ENCODE measurements around the gene KCNA5.

The KCNA5 gene

DNA sequence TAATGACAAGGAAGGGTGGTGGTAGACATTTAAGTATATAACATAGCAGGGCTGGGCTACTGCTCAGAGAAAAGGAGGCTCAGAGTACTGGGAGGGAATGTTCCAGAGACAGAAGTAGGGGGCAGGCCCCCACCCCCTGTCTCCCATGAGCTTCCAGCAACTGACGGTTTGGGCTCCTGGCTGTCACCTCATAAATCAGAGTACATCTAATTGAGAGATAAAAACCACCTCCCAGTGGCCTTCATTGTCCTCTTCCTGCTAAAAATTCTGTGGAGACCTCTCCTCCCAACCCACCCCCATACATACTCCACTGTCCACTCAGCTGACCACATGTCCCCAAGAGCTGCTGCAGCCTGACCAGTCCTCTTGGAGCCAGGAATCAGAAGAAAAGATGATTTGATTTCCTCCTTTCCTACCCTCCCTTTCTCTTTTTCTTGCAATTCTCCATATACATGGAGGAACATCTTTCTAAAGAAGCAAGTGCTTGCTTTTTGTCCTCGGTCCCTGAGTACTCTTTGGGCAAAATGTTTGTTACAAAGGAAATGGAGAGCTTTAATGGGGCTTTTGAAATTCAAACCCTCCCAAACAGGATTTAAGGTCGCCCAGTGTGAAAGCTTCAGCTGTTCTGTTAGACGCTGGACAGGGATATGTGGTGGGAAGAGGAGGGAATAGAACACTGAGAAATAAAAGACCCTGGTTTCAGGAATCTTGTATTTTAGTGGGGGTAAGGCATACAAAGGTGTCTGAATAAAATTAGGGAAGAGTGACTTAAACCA is 16.4 kb upstream of the KCNA5 start:
- DNase-seq (ENCODE audit: low read depth in 2 of 2) = no peak

DNA sequence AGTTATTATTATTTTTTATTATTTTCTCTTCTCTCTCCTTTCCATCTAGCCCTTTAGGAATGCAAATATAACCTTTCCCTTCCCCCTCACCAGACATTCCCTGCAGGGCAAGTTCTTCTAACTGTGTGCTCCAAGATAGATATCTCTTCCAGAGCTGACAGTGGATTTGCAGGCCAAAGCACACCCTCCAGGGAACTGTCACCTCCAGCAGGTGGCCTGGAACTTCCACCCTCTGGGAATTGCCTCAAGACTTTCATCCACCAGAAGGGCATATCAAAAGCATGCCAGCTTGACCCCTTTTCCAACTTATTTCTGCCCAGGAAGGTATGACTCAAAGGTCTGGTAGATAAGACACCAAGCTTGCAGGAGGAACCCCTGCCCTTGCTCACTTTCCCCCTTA is 13.6 kb upstream of the KCNA5 start:
- no peak for DNase-seq (ENCODE audit: low read depth in 2 of 2)

DNA sequence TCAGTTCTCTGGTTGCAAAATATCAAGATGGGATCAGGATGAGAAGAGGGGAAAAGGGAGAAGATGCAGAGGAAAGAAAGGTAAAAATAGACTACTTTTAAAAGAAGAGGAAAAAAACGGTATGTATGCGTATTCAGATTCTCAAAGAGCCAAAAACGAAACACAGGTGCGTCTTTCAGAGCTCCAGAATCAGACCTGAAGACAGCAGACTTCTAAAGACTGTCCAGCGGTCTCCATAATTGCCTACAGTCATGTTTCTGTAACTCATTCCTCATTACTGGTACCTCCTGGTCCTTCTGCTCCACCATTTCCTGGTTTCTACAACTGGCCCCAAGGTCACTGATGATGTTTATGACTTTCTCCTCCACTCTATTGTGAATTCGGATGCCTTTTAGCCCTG is 12.4 kb upstream of the KCNA5 start:
- DNase-seq (ENCODE audit: low read depth in 2 of 2) = no peak

DNA sequence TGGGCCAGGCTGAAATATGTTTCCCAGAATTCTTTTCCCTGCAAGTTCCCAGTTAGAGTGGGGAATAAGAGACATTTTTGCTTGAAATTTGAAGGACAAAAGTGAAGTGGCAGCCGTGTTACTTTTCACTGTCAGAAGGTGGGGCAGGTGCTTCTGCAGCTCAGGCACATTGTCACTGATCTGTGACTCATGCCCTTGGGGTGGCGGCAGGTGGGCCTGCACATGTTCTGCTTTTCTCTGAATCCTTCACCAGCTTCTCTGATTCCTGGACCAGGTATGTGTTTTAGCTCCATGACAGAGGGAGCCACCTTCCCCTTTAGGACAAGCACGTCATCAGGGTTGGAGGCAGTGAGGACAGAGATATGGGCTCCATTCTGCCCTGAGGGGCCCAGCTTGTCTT is 11.7 kb upstream of the KCNA5 start:
- no peak for DNase-seq (ENCODE audit: low read depth in 2 of 2)

DNA sequence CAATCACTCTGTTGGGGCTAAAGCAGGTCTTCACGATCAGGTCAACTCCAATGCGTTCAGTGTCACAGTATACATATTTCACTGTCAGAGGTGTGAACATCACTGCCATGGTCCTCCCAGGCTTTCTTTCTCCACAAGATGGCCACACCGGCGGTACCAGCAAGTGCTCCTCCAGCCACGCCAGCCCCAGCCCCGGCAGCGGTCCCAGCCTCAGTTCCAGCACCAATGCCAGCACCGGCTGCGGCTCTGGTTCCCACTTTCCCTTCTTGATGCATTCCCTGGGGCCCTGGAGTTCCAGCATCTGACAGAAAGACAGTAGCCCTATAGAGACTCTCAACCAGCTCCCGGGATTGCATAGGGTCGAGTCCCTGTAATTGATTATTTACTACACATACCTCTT is 10.9 kb upstream of the KCNA5 start:
- no peak for DNase-seq (ENCODE audit: low read depth in 2 of 2)

DNA sequence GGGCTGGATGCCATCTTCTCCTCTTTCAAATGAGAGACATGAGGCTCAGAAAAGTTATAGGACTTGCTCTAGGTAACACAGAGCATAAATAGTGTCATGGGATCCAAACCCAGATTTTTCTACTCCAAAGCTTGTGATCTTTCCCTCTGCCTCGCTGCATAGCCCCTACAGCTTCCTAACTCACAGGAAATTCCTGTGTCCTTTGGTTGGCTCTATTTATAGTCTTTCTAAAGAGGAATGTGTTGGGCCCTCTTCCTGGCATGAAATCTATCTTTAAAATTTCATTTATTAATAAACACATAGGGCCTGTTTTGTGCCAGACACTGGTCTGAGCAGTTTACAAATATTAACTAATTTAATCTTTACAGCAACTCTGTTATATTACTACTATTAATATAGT is 9.8 kb upstream of the KCNA5 start:
- DNase-seq (ENCODE audit: low read depth in 2 of 2) = no peak

DNA sequence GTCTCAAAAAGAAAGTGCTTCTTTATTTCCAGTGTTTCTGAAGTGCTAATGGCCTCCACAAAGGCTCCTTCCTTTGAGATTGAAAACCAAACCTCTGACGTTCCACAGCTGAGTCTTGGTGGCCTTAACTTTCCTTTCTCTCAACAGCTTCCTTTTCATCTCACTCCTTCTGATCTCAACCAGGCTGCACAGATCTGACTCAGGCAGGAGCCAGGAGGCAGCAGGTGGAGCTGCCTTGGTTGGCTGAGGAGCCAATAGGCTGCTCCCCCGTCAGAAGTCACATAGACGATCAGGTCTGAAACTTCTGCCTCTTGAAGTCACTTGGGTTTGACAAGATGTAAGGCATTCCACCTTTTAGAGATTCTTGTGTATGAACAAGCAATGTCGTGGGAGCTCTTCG is 9.1 kb upstream of the KCNA5 start:
- DNase-seq (ENCODE audit: low read depth in 2 of 2) = no peak

DNA sequence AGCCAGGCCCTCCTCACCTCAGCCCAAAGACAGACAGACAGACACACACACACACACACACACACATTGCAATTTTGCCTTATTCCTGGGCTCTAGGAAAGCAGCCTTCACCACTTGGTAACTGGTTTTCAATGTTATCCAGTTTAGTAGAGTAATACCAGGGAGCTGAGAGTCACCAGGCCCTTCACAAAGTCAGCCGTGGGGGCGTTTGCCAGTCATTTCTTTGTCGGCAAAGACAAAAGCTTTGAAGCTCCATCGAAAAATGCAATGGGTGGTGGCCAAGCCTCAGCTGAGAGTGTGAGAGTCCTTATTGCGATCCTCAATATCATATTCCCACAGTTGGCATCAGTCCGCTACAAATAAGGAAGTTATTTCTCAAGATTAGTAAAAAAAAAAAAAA is 8.1 kb upstream of the KCNA5 start:
- DNase-seq (ENCODE audit: low read depth in 2 of 2) = no peak

DNA sequence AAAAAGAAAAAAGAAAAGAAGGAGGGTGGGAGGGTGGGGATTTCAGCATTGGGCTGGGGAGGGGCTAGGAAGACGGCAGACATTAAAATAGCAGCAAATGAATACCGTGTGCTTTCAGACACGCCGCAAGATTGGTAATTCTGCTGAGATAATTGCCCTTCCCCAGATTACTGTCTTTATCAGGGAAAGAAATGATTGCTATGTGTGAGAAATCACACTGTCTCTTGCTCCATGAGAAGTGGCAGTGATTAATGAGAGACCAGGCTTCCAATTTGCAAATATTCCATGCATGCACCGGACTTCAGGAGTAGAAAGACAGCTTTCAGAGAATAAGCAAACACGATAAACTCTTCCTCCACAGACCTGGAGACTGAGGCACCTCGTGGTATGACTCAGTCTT is 7.6 kb upstream of the KCNA5 start:
- DNase-seq (ENCODE audit: low read depth in 2 of 2) = no peak

DNA sequence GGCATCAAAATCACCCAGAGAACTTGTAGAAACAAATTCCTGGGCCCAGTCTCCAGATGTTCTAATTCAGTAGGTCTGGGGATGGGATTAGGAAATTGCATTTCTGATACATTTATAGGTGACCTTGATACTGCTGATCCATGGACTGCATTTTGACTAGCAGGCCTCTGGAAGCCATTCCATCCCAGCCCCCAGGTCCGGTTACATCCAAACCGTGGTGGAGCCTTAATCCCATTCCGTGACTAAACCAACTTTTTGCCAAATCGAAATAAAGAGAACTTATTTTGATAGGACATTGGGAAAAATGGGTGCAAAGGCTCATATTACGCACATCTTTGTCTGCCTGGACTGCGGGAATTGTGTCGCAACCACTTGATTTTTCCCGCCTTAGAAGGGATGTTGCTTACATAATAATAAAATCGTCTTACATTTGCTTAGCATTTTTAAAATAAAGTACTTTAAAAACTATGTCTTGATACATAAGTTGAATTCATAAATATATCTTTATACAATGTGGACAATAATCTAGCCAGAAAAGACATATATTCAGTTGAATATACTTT is 5.8 kb upstream of the KCNA5 start:
- DNase-seq (ENCODE audit: low read depth in 2 of 2) = no peak

DNA sequence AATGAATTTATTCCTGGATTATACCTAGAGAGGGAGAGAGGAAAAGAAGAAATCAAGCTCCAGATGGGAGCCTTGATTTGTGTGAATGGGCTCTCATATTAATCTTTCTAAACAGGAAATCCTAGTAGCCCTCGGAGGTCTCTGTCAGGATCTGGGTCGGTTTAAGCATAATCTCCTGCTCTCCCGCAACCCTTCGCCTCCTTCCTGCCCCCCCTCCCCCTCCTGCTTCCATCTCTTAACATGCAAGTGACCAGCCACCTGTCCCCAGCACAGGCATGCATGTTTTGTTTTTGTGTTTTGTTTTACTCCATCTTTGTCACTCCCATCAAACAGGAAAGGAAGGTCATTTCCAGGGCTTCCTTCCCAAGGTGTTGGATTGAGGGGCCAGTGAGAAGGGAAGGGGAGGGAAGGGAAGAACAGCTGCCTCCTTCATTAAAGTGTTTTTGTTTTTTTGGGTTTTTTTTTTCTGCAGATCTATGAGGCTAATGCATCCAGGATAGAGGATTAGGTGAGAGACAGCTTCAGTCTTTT is 4.8 kb upstream of the KCNA5 start:
- no peak for DNase-seq (ENCODE audit: low read depth in 2 of 2)

DNA sequence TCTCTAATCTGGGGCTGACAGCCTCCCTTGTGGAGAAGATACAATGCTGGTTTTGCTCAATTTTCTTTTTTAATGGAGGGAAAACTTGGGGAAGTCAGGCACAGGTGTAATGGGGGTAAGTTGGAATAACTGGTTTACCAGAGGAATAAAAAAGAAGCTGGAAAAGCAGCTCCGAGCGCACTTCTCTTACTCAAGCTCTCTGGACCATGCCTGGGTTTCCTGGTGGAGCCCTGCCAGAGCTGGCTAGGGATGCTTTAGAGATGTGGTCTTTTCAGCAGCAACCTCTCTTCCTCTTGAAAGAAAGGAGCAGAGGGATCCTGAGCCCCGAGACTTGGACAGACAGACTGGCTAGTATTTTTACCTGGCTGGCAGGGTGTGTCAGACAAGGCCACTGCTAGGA is 3.9 kb upstream of the KCNA5 start:
- no peak for DNase-seq (ENCODE audit: low read depth in 2 of 2)

DNA sequence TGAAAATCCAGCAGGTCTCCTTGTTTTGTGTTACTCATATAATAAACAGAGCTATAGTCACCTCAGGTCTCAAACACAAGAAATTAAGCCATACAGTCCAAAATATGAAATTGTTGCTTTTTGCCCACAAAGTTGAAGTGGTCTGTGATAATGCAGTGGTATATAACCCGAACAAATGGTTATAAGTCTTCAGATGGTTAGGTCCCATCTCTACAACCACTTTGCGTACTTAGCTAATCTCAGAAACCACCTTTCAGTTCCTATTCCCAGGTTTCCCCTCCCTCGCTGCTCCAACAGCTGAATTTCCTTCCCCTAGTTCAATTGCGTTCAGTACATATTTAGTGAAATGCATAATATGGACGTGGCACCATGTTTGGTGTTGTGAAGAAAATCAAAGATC is 3.3 kb upstream of the KCNA5 start:
- no peak for DNase-seq (ENCODE audit: low read depth in 2 of 2)

DNA sequence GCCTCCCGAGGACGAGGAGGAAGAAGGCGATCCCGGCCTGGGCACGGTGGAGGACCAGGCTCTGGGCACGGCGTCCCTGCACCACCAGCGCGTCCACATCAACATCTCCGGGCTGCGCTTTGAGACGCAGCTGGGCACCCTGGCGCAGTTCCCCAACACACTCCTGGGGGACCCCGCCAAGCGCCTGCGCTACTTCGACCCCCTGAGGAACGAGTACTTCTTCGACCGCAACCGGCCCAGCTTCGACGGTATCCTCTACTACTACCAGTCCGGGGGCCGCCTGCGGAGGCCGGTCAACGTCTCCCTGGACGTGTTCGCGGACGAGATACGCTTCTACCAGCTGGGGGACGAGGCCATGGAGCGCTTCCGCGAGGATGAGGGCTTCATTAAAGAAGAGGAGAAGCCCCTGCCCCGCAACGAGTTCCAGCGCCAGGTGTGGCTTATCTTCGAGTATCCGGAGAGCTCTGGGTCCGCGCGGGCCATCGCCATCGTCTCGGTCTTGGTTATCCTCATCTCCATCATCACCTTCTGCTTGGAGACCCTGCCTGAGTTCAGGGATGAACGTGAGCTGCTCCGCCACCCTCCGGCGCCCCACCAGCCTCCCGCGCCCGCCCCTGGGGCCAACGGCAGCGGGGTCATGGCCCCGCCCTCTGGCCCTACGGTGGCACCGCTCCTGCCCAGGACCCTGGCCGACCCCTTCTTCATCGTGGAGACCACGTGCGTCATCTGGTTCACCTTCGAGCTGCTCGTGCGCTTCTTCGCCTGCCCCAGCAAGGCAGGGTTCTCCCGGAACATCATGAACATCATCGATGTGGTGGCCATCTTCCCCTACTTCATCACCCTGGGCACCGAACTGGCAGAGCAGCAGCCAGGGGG is 979 bp downstream of the KCNA5 start:
- DNase-seq (ENCODE audit: low read depth in 2 of 2) = no peak

DNA sequence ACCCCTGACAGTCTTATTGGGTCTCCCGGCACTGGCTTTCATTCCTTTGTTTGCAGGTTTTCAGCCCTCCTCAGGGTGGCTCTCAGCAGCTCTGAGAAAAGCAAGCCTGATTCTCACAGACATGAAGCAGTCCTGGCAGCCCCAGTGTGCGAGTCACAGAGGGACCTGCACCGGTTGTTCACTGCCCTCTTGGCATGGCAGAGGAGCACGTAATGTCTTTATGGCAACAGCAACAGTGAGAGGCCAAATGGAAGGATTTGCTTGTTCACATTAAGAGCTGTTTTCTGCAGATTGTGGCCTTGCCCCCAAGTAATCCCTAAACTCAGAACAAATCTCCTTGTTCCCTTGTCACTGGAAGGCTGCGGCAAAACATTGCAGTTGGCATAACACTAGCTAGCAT is 3.4 kb downstream of the KCNA5 start:
- DNase-seq (ENCODE audit: low read depth in 2 of 2) = no peak

DNA sequence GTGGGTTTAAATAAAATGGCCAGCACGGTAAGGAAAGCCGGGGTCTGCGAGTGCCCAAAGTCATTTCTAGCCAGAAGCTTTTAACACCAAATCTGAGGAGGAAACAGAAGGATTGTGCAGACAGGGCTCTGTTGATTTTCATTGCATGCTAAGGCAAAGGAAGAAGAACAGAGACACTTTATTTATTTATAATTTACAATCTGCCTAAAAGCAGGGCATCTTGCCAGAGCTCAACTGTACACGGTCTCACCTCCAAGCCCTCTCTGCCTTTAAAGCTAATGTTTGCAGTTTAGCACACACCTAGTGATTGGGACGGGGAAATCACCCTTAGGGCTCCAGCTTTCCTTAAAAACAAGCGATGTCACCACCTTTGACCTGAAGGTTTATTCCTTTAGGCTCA is 4.0 kb downstream of the KCNA5 start:
- DNase-seq (ENCODE audit: low read depth in 2 of 2) = no peak

DNA sequence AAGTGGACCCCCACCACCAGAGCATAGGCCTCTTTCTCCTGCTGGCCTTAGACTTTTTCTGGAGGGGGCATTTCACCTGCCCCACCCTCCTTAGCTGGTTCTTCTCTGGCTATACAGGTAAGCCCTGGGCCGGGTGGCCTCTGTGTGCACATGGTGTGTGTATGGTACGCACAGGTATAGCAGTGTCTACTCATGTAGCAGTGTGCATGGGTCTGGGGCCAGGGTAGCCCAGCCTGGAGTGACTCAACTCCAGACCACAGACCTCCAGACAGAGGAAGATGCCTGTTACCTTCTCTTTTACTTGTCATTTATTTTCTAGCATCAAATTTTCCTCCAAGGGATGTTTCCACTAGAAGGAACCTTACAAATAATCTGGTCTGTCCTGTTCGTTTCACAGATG is 6.9 kb downstream of the KCNA5 start:
- no peak for DNase-seq (ENCODE audit: low read depth in 2 of 2)

DNA sequence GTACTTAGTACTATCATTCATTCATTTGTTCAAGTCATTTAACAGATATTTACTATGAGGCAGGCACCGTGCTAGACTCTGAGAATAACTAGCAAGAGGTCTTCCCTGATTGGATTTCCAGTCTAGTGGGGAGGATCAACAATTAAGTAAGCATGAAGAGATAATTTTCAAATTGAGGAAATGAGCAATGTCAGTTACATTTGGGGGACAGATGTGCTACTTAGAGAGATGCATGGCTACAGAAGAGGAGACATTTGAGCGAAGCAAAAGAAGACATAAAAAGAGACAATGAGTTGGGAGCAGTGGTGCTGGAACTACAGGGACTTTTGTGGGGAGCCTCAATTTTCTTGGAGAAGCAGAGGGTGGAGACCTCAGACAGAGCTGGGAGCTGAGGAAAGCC is 7.7 kb downstream of the KCNA5 start:
- no peak for DNase-seq (ENCODE audit: low read depth in 2 of 2)

DNA sequence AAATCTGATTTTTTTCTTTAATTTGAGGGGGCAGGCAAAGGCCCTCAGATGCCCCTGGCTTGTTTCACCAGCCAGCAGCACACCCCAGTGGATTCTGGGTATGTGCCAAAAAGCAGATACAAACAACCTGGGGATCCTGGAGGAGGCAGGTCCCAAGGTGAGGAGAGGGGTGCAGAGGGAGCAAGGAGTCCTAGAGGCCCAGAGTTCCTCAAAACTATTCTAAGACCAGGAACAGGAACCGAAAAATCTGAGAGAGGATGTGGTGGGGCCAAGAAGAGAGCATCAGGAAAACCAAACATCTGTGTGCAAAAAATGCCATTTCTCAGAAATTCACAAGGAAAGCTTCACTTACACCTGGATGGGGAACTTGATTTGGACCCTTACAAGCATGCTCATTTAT is 8.2 kb downstream of the KCNA5 start:
- no peak for DNase-seq (ENCODE audit: low read depth in 2 of 2)

DNA sequence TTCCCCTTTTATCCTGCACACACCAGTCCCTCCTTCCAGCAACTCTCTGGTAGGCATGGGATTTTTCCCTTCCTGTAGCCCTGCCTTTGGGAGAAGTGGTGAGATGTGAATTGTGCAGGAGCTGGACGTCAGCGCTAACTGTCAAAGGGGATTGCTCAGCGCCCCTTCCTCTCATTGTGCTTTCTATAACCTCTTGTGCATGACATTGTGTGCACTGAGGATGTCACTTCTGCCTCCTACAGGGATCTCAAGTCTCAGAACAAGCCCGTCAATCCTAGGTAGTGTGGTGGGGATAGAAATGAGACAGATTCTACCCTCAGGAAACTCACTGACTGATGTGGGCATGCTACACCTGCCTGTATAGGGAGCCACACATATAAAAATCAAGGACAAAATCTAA is 8.7 kb downstream of the KCNA5 start:
- no peak for DNase-seq (ENCODE audit: low read depth in 2 of 2)

DNA sequence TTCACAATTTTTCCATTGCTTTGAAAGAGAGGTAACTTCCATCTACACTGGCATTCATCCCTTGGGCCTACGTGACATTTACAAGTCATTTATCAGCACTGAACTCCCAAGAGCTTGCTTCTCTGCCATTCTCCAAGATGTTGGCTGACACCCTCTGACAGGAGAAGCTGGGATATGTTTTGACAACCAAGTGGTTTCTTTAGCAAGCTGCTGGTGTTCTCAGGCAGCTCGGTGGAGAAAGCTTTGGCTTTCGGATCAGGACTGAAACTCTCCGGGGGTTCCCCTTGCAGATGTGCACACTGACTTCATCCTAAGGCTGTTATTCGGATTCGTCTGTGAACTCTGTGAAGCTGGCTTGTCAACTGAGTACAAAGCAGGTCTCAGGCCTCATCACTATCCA is 15.7 kb downstream of the KCNA5 start:
- DNase-seq (ENCODE audit: low read depth in 2 of 2) = no peak

DNA sequence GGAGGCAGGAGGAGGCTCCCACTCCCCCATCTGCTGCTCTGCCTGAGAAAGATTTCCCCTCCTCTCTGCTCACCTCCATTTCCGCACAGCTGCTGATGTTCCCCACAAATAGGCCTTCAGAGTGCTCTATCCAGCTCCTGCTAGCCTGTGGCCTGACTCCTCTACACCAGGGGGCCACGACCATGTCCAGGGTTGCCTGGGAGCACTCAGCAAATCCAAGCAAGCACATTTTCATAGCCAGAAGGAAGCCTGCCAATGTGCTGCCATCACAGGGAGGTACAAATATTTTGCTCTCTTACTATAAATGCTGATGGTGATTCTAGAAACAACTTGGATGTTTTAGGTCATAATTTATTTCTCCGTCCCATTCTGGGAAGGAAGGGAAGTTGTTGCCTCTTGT is 17.3 kb downstream of the KCNA5 start:
- DNase-seq (ENCODE audit: low read depth in 2 of 2) = no peak

DNA sequence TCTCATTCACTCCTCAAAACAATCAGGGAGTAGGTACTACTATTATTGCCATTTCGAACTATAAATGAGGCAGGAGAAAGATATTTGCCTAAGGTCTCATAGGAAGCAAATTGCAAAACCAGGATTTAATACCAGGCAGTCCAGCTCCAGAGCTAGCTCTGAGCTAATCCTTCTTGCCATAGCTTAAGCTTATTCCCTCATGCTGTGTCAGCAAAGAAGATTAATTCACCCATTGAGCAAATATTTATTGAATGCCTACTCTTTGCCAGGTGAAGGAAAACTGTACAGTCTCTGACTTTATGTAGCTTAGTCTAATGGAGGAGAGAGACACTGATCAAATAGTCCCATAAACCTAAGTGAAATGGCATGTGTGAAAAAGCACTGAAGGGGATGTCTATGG is 19.5 kb downstream of the KCNA5 start:
- DNase-seq (ENCODE audit: low read depth in 2 of 2) = no peak
